Measurements from ENCODE around the gene HSD17B7. TPM values are rescaled to one million over a fixed set of nuclear protein-coding genes. Genes with fewer than 3 reads are reported as not detected.

HSD17B7 gene
- total RNA-seq, 1 donor from 2014 or later, result 4.9 TPM

DNA sequence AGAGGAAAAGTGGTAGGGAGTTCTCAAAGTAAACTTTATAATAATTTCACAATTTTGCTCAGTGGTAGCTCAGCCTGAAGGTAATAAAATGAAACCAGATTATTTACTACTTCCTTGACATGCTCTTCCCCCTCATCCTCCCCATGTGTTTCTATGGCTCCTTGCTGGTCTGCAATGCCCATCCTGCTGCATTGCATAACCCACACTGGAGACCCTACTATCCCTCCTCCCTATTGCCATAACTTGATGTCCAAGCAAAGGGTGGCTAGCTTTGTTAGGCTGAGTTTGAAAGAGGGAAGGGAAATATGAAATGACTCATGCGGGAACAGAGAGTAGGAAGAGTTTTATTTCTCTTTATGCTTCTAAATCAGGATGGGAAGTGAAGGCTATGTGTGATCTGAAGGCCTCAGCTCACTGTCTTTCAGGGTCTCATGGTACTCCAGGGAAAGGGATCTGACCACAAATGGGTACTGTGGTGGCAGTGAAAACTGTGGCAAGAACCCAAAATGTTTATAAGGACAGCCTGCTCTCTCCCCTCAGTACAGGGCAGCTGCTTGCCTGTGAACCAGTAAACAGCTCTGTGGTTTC lies 36.4 kb upstream of the HSD17B7 start:
- H3K27me3 Mint-ChIP-seq (ENCODE audit: low read depth), result no peaks in the 10 kb centered on the region
- peaks cover 5% of the 10 kb centered on the region for H3K9me3 Mint-ChIP-seq (ENCODE audit: low read depth)
- H3K4me3 Mint-ChIP-seq (ENCODE audit: unreplicated experiment), result no peak overlapping the region
- DNase-seq (ENCODE audit: low spot score), result no peak
- H3K36me3 Mint-ChIP-seq (ENCODE audit: low read depth), result peaks cover 4% of the 10 kb centered on the region
- no peak overlapping the region for H3K27ac Mint-ChIP-seq (ENCODE audit: unreplicated experiment)
- TF ChIP-seq CTCF (IDR thresholded peaks at IDR 0.05), result no peak
- peaks cover 3% of the 10 kb centered on the region for H3K4me1 Mint-ChIP-seq (ENCODE audit: low read depth)

GRCh38 chr1:162755306-162755705 lies 35.2 kb upstream of the HSD17B7 start:
- no peak overlapping the region for H3K27ac Mint-ChIP-seq (ENCODE audit: unreplicated experiment)

GRCh38 chr1:162756523-162756922 lies 34.0 kb upstream of the HSD17B7 start:
- no peak overlapping the region for H3K4me3 Mint-ChIP-seq (ENCODE audit: unreplicated experiment)
- TF ChIP-seq CTCF (IDR thresholded peaks at IDR 0.05), result no peak
- no peak overlapping the region for H3K27ac Mint-ChIP-seq (ENCODE audit: unreplicated experiment)
- no peaks in the 10 kb centered on the region for H3K27me3 Mint-ChIP-seq (ENCODE audit: low read depth)
- peaks cover 19% of the 10 kb centered on the region for H3K36me3 Mint-ChIP-seq (ENCODE audit: low read depth)
- DNase-seq (ENCODE audit: low spot score), result no peak
- H3K4me1 Mint-ChIP-seq (ENCODE audit: low read depth), result peaks cover 3% of the 10 kb centered on the region
- no peaks in the 10 kb centered on the region for H3K9me3 Mint-ChIP-seq (ENCODE audit: low read depth)

More at GRCh38 chr1:162755306-162755705, 35.2 kb upstream of the HSD17B7 start:
- TF ChIP-seq CTCF (IDR thresholded peaks at IDR 0.05), result no peak
- Mint-ChIP-seq H3K9me3 (ENCODE audit: low read depth) (no peaks in the 10 kb centered on the region), H3K36me3 (ENCODE audit: low read depth) (peaks cover 9% of the 10 kb centered on the region), H3K27me3 (ENCODE audit: low read depth) (no peaks in the 10 kb centered on the region), H3K4me1 (ENCODE audit: low read depth) (peaks cover 3% of the 10 kb centered on the region), H3K4me3 (ENCODE audit: unreplicated experiment) (no peak overlapping the region)
- no peak for DNase-seq (ENCODE audit: low spot score)

- Mint-ChIP-seq H3K27ac (ENCODE audit: unreplicated experiment) (no peak overlapping the region), H3K9me3 (ENCODE audit: low read depth) (no peaks in the 10 kb centered on the region), H3K4me1 (ENCODE audit: low read depth) (peaks cover 3% of the 10 kb centered on the region), H3K4me3 (ENCODE audit: unreplicated experiment) (no peak overlapping the region), H3K36me3 (ENCODE audit: low read depth) (peaks cover 23% of the 10 kb centered on the region), H3K27me3 (ENCODE audit: low read depth) (no peaks in the 10 kb centered on the region)
- DNase-seq (ENCODE audit: low spot score), result no peak
- TF ChIP-seq CTCF (IDR thresholded peaks at IDR 0.05), result no peak
Measured at GRCh38 chr1:162757476-162757875, 33.0 kb upstream of the HSD17B7 start.

DNA sequence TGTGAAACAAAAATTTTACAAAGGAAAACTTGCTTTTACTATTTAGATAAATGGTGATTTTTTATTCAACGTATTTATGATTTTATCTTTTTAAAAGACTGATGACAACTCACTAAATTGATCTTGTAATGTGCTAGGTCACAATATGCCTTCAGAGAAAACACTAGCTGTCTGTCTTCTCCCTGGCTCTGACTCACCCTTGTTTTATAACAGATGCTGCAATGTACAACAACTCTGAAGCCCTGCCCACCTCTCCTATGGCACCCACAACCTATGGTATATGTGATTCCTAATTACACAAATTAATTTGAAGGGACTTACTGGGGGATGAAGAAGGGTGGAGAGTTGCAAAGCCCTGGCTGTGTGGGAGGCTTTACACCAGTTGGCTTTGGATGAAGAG lies 24.7 kb upstream of the HSD17B7 start:
- Mint-ChIP-seq H3K27me3 (ENCODE audit: low read depth) (no peaks in the 10 kb centered on the region), H3K4me3 (ENCODE audit: unreplicated experiment) (no peak overlapping the region), H3K27ac (ENCODE audit: unreplicated experiment) (no peak overlapping the region), H3K36me3 (ENCODE audit: low read depth) (peaks cover 46% of the 10 kb centered on the region), H3K4me1 (ENCODE audit: low read depth) (no peaks in the 10 kb centered on the region), H3K9me3 (ENCODE audit: low read depth) (no peaks in the 10 kb centered on the region)
- TF ChIP-seq CTCF (IDR thresholded peaks at IDR 0.05), result no peak
- DNase-seq (ENCODE audit: low spot score), result no peak
